Measurements from ENCODE around the gene DOCK1.

Gene DOCK1

GRCh38 chr10:127331696-127332095 lies 426.5 kb downstream of the DOCK1 start:
- DNase-seq, result no peak

GRCh38 chr10:127332631-127333030 lies 427.4 kb downstream of the DOCK1 start:
- no peak for DNase-seq

GRCh38 chr10:127337801-127338200 lies 432.6 kb downstream of the DOCK1 start:
- no peak for DNase-seq

GRCh38 chr10:127338399-127339110 lies 433.3 kb downstream of the DOCK1 start:
- DNase-seq, result no peak

- DNase-seq, result no peak
Measured at GRCh38 chr10:127343821-127344220, 438.6 kb downstream of the DOCK1 start.

GRCh38 chr10:127344346-127344745 lies 439.1 kb downstream of the DOCK1 start:
- DNase-seq, result no peak

- no peak for DNase-seq
Measured at GRCh38 chr10:127345231-127345965, 440.2 kb downstream of the DOCK1 start.

GRCh38 chr10:127346604-127347003 lies 441.4 kb downstream of the DOCK1 start:
- DNase-seq, result no peak

GRCh38 chr10:127347202-127347959 lies 442.2 kb downstream of the DOCK1 start:
- no peak for DNase-seq

GRCh38 chr10:127349737-127350136 lies 444.5 kb downstream of the DOCK1 start:
- no peak for DNase-seq

GRCh38 chr10:127351542-127351941 lies 446.3 kb downstream of the DOCK1 start:
- no peak for DNase-seq

GRCh38 chr10:127353544-127353943 lies 448.3 kb downstream of the DOCK1 start:
- DNase-seq, result no peak

GRCh38 chr10:127354255-127354654 lies 449.0 kb downstream of the DOCK1 start:
- DNase-seq, result no peak

GRCh38 chr10:127354992-127355391 lies 449.8 kb downstream of the DOCK1 start:
- DNase-seq, result no peak

- no peak for DNase-seq
Measured at GRCh38 chr10:127356360-127356759, 451.1 kb downstream of the DOCK1 start.

GRCh38 chr10:127357265-127357664 lies 452.0 kb downstream of the DOCK1 start:
- no peak for DNase-seq

GRCh38 chr10:127358337-127358736 lies 453.1 kb downstream of the DOCK1 start:
- DNase-seq, result no peak

GRCh38 chr10:127364034-127364433 lies 458.8 kb downstream of the DOCK1 start:
- DNase-seq, result no peak

GRCh38 chr10:127368101-127368500 lies 462.9 kb downstream of the DOCK1 start:
- no peak for DNase-seq

GRCh38 chr10:127368929-127369328 lies 463.7 kb downstream of the DOCK1 start:
- no peak for DNase-seq

- DNase-seq, result no peak
Measured at GRCh38 chr10:127370601-127371000, 465.4 kb downstream of the DOCK1 start.

- no peak for DNase-seq
Measured at GRCh38 chr10:127372361-127372760, 467.1 kb downstream of the DOCK1 start.

- no peak for DNase-seq
Measured at GRCh38 chr10:127374074-127374680, 468.9 kb downstream of the DOCK1 start.

Measured in CD4-positive, alpha-beta T cell treated with Interleukin-4 for 1 hour (primary cell).